Mucosa of descending colon (tissue), 3 donors: Measurements from ENCODE around the gene CTSE. TPM values are rescaled to one million over a fixed set of nuclear protein-coding genes. Genes with fewer than 3 reads are reported as not detected.
"Not testable (repeated sequence)": the region's sequence is repeated elsewhere in the genome, so short reads cannot be mapped to it uniquely, and the experiment has no call there.

Experiments used
- ATAC-seq: fragments of 200-7000 bp; cut with Tn5 transposase; one replicate; pipeline ENCODE4 v1.9.1; 2020; ENCODE audit warnings: mild to moderate bottlenecking, moderate library complexity
- DNase-seq, 3 donors: peaks; one replicate each; pipeline ENCODE4 v3.0.0-alpha.2; 2020
- H3K36me3 ChIP-seq: fragments of 200-600 bp; one replicate; pipeline ENCODE4 v1.8.0; 2021; ENCODE audit warnings: low read depth, mild to moderate bottlenecking
- H3K4me1 ChIP-seq: fragments of 200-600 bp; one replicate; pipeline ENCODE4 v1.8.0; 2021; ENCODE audit warnings: low read depth, mild to moderate bottlenecking
- H3K4me3 ChIP-seq: fragments of 200-600 bp; one replicate; pipeline ENCODE4 v1.8.0; 2021; ENCODE audit warnings: mild to moderate bottlenecking
- H3K9me3 ChIP-seq: fragments of 200-600 bp; one replicate; pipeline ENCODE4 v1.8.0; 2021; ENCODE audit warnings: mild to moderate bottlenecking
- intact Hi-C, 2 donors: fragments of 100-400 bp; cut with DNase I in 1 of 2; cut with micrococcal nuclease in 1 of 2; formaldehyde crosslinking; loops; one replicate each; pipeline versions ENCODE4 v1.11.0 to v1.11.1; 2022; cut with DNase I, micrococcal nuclease
- total RNA-seq, 3 donors: library from RNA; stranded (reverse); fragmentation: NEBNext Ultra II Directional in 2 of 3; extraction: Animal tissue kit (Norgen Biotek cat#: 25700) in 2 of 3; gene quantifications; one replicate each; pipeline versions ENCODE4 v1.2.1 to v1.2.4, GENCODE V29; 2021 to 2023
- TF ChIP-seq, protein P1 (sequence below): fragments of 200-600 bp; IDR thresholded peaks from one replicate; pipeline ENCODE4 v1.8.0; 2022; ENCODE audit warnings: antibody characterized with exemption, mild to moderate bottlenecking
- donor health status: DM: no; HTN: no; CAD: no; lungs with moderate emphysema.
- donor health status: DM: no; HTN: no; CAD: no.
- donor health status: DM: no; HTN: yes; CAD: no.

Gene CTSE
- total RNA-seq, 3 donors from 2014 or later, result 6.5 to 26.1 (median 17.7) TPM

DNA sequence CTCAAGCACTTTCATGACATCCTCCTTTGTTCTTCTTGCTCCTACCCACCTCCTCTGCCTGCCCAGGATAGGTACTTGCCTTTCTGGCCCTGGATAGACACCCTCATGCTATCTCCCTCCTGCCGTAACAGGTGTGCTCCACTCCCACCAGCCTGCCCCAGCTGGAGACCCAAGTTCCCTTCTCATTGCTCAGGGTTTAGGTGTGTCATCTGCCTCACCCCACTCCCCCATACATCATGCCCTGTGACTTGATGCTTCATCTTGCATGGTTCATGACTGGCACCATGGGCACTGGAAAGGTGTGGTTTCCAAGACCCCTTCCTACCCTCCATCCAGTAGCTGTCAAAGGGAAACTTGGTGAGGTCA is 35.2 kb upstream of the CTSE start:
- H3K9me3 ChIP-seq, result no peaks in the 10 kb centered on the region
- DNase-seq, result no peak
- no peaks in the 10 kb centered on the region for H3K4me1 ChIP-seq
- H3K36me3 ChIP-seq, result no peaks in the 10 kb centered on the region
- no peak overlapping the region for H3K4me3 ChIP-seq
- intact Hi-C loops, result no loop called here
- ATAC-seq, result no peak
- TF ChIP-seq, protein P1, sequence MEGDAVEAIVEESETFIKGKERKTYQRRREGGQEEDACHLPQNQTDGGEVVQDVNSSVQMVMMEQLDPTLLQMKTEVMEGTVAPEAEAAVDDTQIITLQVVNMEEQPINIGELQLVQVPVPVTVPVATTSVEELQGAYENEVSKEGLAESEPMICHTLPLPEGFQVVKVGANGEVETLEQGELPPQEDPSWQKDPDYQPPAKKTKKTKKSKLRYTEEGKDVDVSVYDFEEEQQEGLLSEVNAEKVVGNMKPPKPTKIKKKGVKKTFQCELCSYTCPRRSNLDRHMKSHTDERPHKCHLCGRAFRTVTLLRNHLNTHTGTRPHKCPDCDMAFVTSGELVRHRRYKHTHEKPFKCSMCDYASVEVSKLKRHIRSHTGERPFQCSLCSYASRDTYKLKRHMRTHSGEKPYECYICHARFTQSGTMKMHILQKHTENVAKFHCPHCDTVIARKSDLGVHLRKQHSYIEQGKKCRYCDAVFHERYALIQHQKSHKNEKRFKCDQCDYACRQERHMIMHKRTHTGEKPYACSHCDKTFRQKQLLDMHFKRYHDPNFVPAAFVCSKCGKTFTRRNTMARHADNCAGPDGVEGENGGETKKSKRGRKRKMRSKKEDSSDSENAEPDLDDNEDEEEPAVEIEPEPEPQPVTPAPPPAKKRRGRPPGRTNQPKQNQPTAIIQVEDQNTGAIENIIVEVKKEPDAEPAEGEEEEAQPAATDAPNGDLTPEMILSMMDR, result no peak

DNA sequence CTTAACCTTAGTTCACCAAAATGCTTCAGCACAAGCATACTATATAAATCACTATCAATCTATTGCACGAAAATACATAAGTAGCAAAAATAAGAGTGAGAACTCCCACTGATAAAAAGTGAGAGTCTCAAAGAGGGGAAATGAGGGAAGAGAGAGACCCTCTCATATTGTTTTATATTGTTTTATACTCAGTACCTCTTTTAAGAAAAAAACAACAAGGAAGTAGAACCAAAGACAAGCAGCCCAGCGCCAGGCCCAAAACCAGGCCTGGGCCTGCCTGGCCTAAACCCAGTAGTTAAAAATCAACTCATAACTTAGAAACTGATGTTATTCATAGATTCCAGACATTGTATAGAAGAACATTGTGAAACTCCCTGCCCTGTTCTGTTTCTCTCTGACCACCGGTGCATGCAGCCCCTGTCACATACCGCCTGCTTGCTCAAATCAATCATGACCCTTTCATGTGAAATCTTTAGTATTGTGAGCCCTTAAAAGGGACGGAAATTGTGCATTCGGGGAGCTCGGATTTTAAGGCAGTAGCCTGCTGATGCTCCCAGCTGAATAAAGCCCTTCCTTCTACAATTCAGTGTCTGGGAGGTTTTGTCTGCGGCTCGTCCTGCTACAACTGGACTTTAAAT is 34.7 kb upstream of the CTSE start:
- H3K4me1 ChIP-seq, intact Hi-C loops, H3K36me3 ChIP-seq, H3K9me3 ChIP-seq, H3K4me3 ChIP-seq, DNase-seq, ATAC-seq: not testable (repeated sequence)

DNA sequence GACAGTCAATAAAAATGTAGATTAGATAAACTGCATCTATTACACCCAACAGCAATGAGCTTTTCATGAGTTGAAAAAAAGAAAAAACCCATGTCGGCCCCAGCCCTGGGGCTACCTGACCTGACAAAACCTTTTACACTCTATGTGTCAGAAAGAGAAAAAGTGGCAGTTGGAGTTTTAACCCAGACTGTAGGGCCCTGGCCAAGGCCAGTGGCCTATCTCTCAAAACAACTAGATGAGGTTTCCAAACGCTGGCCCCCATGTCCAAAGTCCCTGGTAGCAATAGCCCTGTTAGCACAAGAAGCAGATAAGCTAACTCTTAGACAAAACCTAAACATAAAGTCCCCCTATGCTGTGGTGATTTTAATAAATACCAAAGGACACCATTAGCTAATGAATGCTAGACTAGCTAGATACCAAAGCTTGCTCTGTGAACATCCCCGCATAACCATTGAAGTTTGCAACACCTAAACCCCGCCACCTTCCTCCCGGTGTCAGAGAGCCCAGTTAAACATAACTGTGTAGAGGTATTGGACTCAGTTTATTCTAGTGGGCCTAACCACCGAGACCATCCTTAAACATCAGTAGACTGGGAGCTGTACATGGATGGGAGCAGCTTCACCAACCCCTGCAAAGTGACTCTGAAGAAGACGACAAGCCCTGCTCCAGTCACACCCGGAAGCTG is 32.1 kb upstream of the CTSE start:
- intact Hi-C loops, DNase-seq, H3K4me3 ChIP-seq, ATAC-seq, H3K9me3 ChIP-seq, H3K4me1 ChIP-seq, H3K36me3 ChIP-seq: not testable (repeated sequence)

DNA sequence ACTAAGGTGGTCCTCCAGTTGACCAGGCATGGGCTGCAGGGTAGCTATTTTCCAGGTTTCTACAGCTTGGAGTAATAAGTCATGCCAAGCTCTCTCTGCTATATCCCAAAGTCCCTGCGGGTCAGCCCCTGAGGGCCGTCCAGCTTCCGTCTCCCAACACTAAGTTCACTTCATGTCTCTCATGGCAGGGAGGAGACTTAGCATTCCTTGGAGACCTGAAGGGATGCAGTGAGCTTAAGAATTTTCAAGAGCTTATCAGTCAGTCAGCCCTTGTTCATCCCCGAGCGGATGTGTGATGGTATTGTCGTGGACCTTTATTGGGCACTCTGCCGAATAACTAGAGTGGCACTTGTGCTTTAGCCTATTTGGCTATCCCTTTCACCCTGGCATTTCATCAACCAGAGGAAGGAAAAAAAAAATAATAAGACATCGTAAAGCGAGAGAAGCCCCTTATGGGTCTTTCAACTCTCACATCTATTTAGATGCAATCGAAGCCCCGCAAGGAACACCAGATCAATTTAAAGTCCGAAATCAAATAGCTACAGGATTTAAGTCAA is 31.5 kb upstream of the CTSE start:
- H3K36me3 ChIP-seq, H3K9me3 ChIP-seq, DNase-seq, ATAC-seq, H3K4me3 ChIP-seq, intact Hi-C loops, H3K4me1 ChIP-seq: not testable (repeated sequence)

DNA sequence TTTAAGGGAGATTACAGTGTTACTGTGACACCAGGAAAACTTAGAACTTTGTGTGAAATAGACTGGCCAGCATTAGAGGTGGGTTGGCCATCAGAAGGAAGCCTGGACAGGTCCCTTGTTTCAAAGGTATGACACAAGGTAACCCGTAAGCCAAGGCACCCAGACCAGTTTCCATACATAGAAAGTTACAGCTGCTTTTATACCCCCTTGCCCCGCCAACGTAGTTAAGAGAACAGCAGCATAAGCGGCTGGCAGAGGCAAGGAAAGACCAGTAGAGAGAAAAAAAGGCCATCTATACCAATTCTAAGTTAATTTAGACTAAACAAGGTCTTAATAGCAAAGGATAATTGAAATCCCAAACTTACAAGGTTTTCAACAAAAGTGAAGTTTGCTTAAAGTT is 29.9 kb upstream of the CTSE start:
- ATAC-seq, H3K4me3 ChIP-seq, H3K9me3 ChIP-seq, intact Hi-C loops, DNase-seq, H3K4me1 ChIP-seq, H3K36me3 ChIP-seq: not testable (repeated sequence)

DNA sequence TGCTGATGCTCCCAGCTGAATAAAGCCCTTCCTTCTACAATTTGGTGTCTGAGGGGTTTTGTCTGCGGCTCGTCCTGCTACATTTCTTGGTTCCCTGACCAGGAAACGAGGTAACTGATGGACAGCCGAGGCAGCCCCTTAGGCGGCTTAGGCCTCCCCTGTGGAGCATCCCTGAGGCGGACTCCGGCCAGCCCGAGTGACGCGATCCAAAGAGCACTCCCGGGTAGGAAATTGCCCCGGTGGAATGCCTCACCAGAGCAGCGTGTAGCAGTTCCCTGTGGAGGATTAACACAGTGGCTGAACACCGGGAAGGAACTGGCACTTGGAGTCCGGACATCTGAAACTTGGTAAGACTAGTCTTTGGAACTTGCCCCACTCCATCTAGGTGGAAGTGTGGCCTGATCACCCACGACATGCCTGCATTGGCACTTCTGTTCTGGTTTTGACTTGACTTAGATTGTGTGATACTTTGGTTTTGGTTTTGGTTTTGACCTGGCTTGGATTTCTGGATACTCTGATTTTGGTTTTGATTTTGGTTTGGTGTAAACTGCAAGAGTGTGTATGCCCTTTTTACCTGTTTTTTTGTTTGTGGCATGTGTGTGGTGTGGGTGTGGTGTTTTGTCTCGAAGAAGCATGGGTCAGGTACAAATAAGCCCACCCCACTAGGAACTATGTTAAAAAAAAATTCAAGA is 29.4 kb upstream of the CTSE start, which contains the start of gene RHEX:
RHEX (plus strand) TSS at position 255 of the 692 bp plus-strand sequence. CDS start 44,656 bp downstream, outside the sequence.
- DNase-seq, result peak in 2 of 3 donors; percentile 24 to 66

DNA sequence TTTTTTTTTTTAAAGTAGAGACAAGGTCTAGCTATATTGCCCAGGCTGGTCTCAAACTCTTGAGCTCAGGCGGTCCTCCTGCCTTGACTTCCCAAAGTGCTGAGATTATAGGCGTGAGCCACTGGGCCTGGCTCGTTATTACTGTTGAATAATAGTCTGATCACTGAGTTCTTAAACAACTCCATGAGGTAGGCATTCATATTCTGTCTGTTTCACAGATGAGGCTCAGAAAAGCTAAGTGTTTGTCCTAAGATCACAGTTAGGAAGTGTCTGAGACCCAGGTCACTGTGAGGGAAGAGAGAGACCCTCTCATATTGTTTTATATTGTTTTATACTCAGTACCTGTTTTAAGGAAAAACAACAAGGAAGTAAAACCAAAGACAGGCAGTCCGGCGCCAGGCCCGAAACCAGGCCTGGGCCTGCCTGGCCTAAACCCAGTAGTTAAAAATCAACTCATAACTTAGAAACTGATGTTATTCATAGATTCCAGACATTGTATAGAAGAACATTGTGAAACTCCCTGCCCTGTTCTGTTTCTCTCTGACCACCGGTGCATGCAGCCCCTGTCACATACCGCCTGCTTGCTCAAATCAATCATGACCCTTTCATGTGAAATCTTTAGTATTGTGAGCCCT is 28.7 kb upstream of the CTSE start:
- intact Hi-C loops, H3K9me3 ChIP-seq, H3K4me1 ChIP-seq, ATAC-seq, DNase-seq, H3K36me3 ChIP-seq, H3K4me3 ChIP-seq: not testable (repeated sequence)

More for the DNA sequence above, 29.4 kb upstream of the CTSE start, which contains the start of gene RHEX:
- H3K4me3 ChIP-seq, H3K9me3 ChIP-seq, H3K4me1 ChIP-seq, intact Hi-C loops, H3K36me3 ChIP-seq: not testable (repeated sequence)
- peak; percentile 6 for ATAC-seq

DNA sequence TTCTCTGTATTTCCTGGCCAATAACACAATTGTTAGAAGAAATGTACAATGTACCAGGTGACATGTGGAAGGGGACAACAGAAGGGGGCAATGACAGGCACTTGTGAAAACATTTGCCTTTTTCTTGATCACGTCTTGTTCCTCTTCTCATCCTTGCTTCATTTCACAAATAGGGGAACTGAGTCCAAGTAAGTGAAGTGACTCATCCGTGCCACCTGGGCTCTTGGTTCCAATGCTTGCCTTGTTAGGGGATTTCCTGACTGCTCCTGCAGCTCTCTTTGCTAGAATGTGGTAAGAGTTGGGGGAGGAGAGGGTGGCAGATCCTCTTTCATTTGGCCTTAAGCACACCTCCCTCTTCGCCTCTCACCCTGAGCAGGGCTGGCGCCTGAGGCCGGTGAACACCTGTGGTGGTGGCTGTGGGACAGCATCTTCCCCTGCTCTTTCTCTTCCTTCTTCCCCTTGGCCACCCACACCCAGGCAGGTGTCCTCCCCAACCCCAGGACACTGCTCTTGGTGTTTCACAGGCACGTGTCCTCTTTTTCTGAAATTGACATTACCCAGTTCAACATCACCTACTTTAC is 27.1 kb upstream of the CTSE start:
- TF ChIP-seq, protein P1, result no peak
- Histone ChIP-seq H3K9me3 (no peaks in the 10 kb centered on the region), H3K4me3 (no peak overlapping the region), H3K4me1 (no peaks in the 10 kb centered on the region), H3K36me3 (no peaks in the 10 kb centered on the region)
- ATAC-seq, result peak; percentile 74
- intact Hi-C loops, result no loop called here
- peak; percentile 29 to 73 (median 48) for DNase-seq
